ENCODE measurements around the gene COL25A1. TPM values are rescaled to one million over a fixed set of nuclear protein-coding genes. Genes with fewer than 3 reads are reported as not detected.

Gene COL25A1
- total RNA-seq, 2 experiments from 2014 or later = not detected

DNA sequence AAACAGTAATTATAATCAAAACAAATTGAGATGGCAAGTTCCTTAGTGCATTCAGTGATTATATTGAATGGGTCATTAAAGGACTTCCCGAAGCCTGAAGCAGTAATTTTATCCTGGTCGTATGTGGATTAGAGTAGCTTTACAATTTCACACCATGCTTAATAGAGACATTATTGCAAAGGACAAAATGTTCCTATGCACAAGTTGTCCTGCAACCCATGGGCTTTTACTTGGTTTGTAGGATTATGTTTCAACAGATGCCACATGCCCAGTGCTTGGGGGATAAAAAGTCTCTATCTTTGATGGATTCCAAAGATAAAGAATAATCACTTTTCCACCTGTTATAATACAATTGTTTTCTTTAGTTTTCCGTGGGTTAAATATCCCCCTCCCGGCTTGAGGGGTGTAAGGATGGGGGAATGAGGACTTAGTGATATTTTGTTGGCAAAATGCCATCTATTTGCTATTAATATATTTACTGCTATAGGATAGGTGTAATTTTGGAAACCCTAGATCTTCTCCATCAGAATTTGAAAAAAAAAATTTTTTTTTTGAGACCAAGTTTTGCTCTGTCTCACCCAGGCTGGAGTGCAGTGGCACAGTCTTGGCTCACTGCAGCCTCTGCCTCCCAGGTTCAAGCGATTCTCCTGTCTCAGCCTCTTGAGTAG is 383.1 kb downstream of the COL25A1 start:
- DNase-seq (no peak), ATAC-seq (no peak)
- no peaks in the 10 kb centered on the region for H3K9me3 Mint-ChIP-seq (ENCODE audit: insufficient read depth)
- no peak overlapping the region for H3K27ac Mint-ChIP-seq
- POLR2A ChIA-PET = no interaction called here
- H3K36me3 Mint-ChIP-seq (ENCODE audit: low read depth) = no peaks in the 10 kb centered on the region
- H3K27me3 Mint-ChIP-seq (ENCODE audit: low read depth) = peaks cover 21% of the 10 kb centered on the region
- no peak overlapping the region for H3K4me3 Mint-ChIP-seq
- CTCF ChIA-PET = no interaction called here
- H3K4me1 Mint-ChIP-seq (ENCODE audit: low read depth) = no peaks in the 10 kb centered on the region

DNA sequence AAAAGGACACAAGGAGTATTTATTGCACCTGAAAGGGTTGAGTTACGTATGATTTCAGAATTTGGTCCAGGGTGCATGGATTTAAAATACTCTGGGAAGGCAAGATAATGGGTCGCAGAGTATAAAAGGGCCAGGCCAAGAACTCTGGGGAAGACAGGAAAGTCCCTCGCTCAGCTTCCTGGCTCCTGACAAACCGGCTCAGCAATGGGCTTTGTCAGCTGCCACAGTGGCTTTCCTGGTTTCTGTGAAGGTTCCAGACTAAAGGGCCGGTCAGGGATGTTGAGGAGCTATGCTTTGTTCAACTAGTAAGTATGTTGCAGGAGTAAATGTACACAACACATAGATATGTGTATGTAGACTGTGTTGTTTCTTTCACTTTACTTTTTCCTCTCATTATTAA is 385.2 kb downstream of the COL25A1 start:
- H3K4me1 Mint-ChIP-seq (ENCODE audit: low read depth) = no peaks in the 10 kb centered on the region
- peaks cover 18% of the 10 kb centered on the region for H3K27me3 Mint-ChIP-seq (ENCODE audit: low read depth)
- ATAC-seq (no peak), DNase-seq (no peak)
- H3K9me3 Mint-ChIP-seq (ENCODE audit: insufficient read depth) = no peaks in the 10 kb centered on the region
- no peak overlapping the region for H3K4me3 Mint-ChIP-seq
- H3K36me3 Mint-ChIP-seq (ENCODE audit: low read depth) = no peaks in the 10 kb centered on the region
- POLR2A ChIA-PET = no interaction called here
- CTCF ChIA-PET = no interaction called here
- H3K27ac Mint-ChIP-seq = no peak overlapping the region

DNA sequence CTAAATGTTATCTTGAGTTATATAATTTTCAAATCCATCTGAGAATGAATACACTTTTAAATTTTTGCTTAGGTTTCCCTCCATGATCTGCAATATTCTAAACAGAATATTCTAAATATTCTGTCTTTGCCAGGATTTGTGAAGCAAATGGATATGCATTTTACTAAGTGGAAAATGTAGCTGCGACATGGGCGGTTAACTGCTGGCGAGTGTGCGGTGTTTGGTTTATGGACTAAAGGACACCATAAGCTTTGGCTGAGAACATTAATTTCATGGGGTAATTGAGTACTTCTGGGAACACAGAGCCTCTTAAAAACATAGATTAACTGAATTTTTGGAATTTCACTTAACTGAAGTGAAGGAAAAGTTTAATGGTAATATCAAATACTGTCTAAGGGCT is 385.8 kb downstream of the COL25A1 start:
- H3K36me3 Mint-ChIP-seq (ENCODE audit: low read depth) = no peaks in the 10 kb centered on the region
- no peak overlapping the region for H3K27ac Mint-ChIP-seq
- ChIA-PET CTCF (no interaction called here), POLR2A (no interaction called here)
- ATAC-seq = no peak
- no peak for DNase-seq
- no peak overlapping the region for H3K4me3 Mint-ChIP-seq
- no peaks in the 10 kb centered on the region for H3K9me3 Mint-ChIP-seq (ENCODE audit: insufficient read depth)
- H3K4me1 Mint-ChIP-seq (ENCODE audit: low read depth) = no peaks in the 10 kb centered on the region
- H3K27me3 Mint-ChIP-seq (ENCODE audit: low read depth) = peaks cover 13% of the 10 kb centered on the region

DNA sequence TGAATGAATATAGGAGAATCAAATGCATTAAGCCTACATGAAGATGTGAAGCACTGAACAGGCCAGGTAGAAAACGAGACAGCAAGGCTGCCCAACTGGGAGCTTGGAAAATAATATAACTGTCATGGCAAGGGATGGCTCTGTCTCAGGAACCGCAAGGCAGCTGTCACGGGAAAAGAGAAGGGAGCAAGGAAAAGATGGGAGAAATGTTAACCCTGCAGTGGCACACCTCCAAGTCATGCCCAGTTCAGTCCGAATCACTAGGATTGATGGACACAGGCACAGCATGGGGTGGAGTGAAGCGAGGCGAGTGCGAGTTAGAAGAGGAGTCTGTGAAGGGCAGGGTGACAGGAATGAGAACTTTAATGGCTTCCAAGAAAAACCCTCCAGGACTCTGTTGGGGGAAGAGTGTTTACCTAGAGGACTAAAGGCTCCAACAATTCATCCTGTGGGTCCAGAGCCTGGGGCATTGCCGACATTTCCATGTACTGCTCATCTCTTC is 395.5 kb downstream of the COL25A1 start:
- ChIA-PET POLR2A (no interaction called here), CTCF (no interaction called here)
- H3K27me3 Mint-ChIP-seq (ENCODE audit: low read depth) = peaks cover 11% of the 10 kb centered on the region
- no peaks in the 10 kb centered on the region for H3K9me3 Mint-ChIP-seq (ENCODE audit: insufficient read depth)
- DNase-seq (no peak), ATAC-seq (no peak)
- H3K27ac Mint-ChIP-seq = no peak overlapping the region
- H3K4me1 Mint-ChIP-seq (ENCODE audit: low read depth) = peaks cover 3% of the 10 kb centered on the region
- no peak overlapping the region for H3K4me3 Mint-ChIP-seq
- H3K36me3 Mint-ChIP-seq (ENCODE audit: low read depth) = no peaks in the 10 kb centered on the region

DNA sequence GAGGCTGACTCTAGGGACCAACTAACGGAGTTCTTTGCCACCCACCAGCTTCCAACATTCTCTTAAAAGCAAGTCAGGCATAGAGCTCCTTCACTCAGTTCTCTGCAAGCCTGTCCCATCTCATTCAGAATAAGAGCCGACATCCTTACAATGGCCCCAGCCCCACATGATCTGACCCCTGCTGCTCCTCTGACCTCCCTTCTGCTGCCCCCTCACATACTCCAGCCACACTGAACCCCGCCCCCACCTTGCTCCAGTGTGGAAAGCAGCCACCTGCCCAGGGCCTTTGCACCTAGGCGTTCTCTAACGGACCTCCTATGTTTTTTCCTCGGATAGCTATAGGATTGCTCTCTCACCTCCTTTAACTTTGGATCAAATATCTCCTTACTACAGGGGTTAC is 396.5 kb downstream of the COL25A1 start:
- H3K4me1 Mint-ChIP-seq (ENCODE audit: low read depth) = peaks cover 3% of the 10 kb centered on the region
- ATAC-seq = no peak
- H3K27ac Mint-ChIP-seq = no peak overlapping the region
- H3K9me3 Mint-ChIP-seq (ENCODE audit: insufficient read depth) = no peaks in the 10 kb centered on the region
- H3K4me3 Mint-ChIP-seq = no peak overlapping the region
- no peaks in the 10 kb centered on the region for H3K36me3 Mint-ChIP-seq (ENCODE audit: low read depth)
- peaks cover 11% of the 10 kb centered on the region for H3K27me3 Mint-ChIP-seq (ENCODE audit: low read depth)
- no peak for DNase-seq
- ChIA-PET CTCF (no interaction called here), POLR2A (no interaction called here)

DNA sequence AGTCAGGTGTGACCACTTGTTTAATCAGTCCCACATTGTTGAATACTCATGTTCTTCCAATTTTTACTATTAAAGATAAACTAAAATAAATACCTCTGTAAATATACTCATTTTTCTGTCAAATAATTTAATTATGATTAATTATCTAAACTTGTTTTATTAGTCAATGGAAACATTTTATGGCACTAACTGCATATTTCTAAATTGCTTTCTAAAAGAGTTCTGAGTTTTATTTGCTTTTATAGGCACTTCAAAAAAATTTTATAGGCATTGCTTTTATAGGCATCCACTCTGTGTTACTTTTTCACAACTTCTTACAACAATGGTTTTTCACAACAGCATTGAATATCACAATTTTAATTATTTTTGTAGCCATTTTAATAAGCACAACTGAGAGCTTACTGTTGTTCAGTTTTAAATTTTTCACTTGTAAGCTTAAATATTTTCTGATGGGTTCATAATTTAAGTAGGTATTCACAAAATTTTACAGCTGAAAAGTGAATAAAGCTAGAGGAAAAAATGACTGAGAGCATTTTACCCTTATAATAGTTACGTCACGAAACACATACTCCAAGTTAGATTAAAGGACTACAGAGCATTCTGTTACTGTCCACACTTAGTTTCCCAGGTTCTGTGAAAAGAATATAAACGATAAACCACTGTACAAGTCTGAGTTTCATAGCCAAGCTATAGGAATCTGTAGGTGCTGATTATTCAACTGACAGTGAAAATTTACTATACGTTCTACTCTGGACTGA is 398.8 kb downstream of the COL25A1 start:
- Mint-ChIP-seq H3K27me3 (ENCODE audit: low read depth) (peaks cover 6% of the 10 kb centered on the region), H3K36me3 (ENCODE audit: low read depth) (no peaks in the 10 kb centered on the region), H3K4me3 (no peak overlapping the region), H3K9me3 (ENCODE audit: insufficient read depth) (no peaks in the 10 kb centered on the region), H3K27ac (no peak overlapping the region), H3K4me1 (ENCODE audit: low read depth) (peaks cover 3% of the 10 kb centered on the region)
- POLR2A ChIA-PET = no interaction called here
- no peak for DNase-seq
- CTCF ChIA-PET = no interaction called here
- no peak for ATAC-seq

DNA sequence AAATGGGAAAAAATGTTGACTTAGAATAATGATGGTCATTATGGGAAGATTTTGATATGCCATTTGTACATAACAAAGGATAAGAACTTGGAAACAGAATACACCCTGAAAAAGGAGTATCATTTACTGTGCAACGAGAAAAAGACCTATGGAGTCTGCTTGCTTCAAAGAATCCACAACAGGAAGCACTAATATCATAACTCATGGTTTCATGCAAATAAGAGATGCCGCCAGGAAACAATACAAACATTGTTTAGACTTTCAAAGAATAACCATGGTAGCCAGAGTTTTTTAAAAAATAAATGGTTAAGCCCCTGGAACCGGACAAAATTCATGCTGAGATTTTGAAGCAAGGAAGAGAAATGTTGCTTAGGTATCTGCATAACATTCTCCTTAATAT is 399.7 kb downstream of the COL25A1 start:
- H3K4me1 Mint-ChIP-seq (ENCODE audit: low read depth) = peaks cover 3% of the 10 kb centered on the region
- H3K4me3 Mint-ChIP-seq = no peak overlapping the region
- ChIA-PET CTCF (no interaction called here), POLR2A (no interaction called here)
- no peaks in the 10 kb centered on the region for H3K36me3 Mint-ChIP-seq (ENCODE audit: low read depth)
- no peak for DNase-seq
- peaks cover 6% of the 10 kb centered on the region for H3K27me3 Mint-ChIP-seq (ENCODE audit: low read depth)
- H3K27ac Mint-ChIP-seq = no peak overlapping the region
- H3K9me3 Mint-ChIP-seq (ENCODE audit: insufficient read depth) = no peaks in the 10 kb centered on the region
- no peak for ATAC-seq

DNA sequence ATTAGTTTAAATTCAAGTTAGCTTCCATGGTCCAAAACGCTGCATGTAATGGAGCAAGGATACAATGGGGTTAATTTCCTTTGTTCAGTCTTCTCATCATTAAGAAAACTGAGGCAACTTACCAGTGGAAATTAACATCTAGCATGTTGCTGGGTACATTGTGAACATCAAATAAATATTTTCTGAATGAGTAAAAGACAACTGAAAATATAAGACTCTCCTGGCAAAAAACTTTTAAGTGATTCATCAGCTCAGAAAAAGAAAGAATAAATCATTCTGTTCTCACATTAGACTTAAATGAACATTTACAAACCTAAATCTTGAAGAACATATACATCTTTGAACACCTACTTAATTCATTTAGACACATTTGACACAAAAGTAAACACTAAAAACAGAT is 401.2 kb downstream of the COL25A1 start:
- Mint-ChIP-seq H3K27me3 (ENCODE audit: low read depth) (peaks cover 6% of the 10 kb centered on the region), H3K36me3 (ENCODE audit: low read depth) (no peaks in the 10 kb centered on the region), H3K9me3 (ENCODE audit: insufficient read depth) (no peaks in the 10 kb centered on the region), H3K4me3 (no peak overlapping the region), H3K4me1 (ENCODE audit: low read depth) (peaks cover 3% of the 10 kb centered on the region), H3K27ac (no peak overlapping the region)
- CTCF ChIA-PET = no interaction called here
- DNase-seq (no peak), ATAC-seq (no peak)
- POLR2A ChIA-PET = no interaction called here

DNA sequence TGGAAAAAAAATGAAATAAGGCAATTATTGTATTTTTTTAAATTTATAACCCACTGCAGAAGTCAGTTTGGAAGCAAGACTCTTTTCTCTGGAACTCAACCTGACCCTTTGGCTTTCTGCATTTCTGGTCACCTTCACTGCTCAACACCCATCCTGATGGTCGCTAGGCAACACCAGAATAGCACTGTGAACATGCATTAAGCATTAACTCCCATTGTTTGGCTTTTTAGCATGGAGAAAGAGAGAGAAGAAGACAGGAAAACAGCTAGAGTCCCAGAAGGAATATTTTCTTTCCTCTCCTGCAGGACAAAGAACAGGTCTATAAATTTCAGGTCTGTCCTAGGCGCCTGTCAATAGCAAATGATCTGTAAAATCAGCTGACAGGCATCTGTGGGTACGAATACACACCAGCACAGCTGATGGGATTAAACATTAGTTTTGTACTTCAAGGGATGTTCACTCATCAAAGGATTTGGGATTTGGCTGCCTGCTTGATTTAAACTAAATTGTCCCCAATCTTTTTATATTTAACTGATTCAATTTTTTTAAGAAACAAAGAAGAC is 402.4 kb downstream of the COL25A1 start:
- Mint-ChIP-seq H3K4me1 (ENCODE audit: low read depth) (peaks cover 3% of the 10 kb centered on the region), H3K27me3 (ENCODE audit: low read depth) (peaks cover 6% of the 10 kb centered on the region), H3K9me3 (ENCODE audit: insufficient read depth) (no peaks in the 10 kb centered on the region), H3K27ac (no peak overlapping the region), H3K4me3 (no peak overlapping the region), H3K36me3 (ENCODE audit: low read depth) (no peaks in the 10 kb centered on the region)
- CTCF ChIA-PET = no interaction called here
- no peak for DNase-seq
- no peak for ATAC-seq
- POLR2A ChIA-PET = no interaction called here

DNA sequence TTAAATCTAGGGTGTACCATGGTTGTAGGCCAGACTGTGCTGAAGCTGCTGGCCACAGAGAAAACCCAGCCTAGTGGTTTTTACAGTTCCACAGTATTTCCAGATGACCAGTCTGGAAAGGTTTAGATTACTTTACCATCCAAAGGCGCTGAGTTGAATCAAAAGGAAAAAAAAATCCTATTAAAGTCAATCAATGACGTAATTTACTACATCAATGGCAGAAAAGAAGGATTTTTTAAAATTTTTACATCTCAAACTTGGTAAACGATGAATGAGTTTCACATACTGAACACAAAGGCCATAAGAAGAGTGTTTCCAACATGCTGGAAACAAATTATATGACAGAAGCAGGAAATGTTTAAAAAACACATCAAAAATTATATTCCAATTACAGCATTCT is 409.0 kb downstream of the COL25A1 start:
- POLR2A ChIA-PET = no interaction called here
- DNase-seq = no peak
- H3K9me3 Mint-ChIP-seq (ENCODE audit: insufficient read depth) = no peaks in the 10 kb centered on the region
- no peak overlapping the region for H3K27ac Mint-ChIP-seq
- CTCF ChIA-PET = no interaction called here
- H3K27me3 Mint-ChIP-seq (ENCODE audit: low read depth) = peaks cover 3% of the 10 kb centered on the region
- H3K4me3 Mint-ChIP-seq = no peak overlapping the region
- H3K4me1 Mint-ChIP-seq (ENCODE audit: low read depth) = no peaks in the 10 kb centered on the region
- ATAC-seq = no peak
- H3K36me3 Mint-ChIP-seq (ENCODE audit: low read depth) = no peaks in the 10 kb centered on the region

DNA sequence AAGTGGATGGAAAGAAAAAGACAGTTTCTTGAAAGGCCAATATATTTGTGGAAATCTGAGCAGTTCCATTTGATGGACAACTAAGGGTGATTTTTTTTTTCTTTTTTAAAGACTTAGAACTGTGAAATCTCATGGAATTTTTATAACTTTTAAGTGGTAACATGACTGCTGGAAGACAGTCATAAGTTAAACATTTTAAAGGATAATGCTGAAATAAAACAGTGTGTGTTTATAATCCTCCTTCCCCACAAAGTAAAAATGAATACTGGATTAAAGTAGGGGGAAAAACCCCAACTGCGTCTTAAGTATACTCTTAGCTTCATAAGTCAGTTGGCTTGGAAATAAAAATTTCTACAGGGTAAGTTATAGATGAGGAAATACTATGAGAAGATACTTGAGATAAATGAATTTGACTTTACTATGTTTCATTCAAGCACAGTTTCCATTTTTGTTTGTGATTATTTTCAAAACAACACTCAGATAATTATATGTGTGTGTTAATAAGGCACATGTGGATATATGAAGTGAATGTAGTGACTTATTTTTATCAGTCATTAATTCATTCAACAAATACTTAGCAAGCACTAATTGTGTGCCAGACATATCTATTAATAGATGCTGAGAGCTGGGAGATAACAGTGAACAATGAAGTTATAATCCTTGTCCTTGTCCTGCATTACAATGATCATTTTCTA is 410.4 kb downstream of the COL25A1 start:
- no peak overlapping the region for H3K27ac Mint-ChIP-seq
- H3K27me3 Mint-ChIP-seq (ENCODE audit: low read depth) = peaks cover 3% of the 10 kb centered on the region
- no peak overlapping the region for H3K4me3 Mint-ChIP-seq
- ATAC-seq (no peak), DNase-seq (no peak)
- POLR2A ChIA-PET = no interaction called here
- H3K4me1 Mint-ChIP-seq (ENCODE audit: low read depth) = no peaks in the 10 kb centered on the region
- no peaks in the 10 kb centered on the region for H3K9me3 Mint-ChIP-seq (ENCODE audit: insufficient read depth)
- no peaks in the 10 kb centered on the region for H3K36me3 Mint-ChIP-seq (ENCODE audit: low read depth)
- CTCF ChIA-PET = no interaction called here

DNA sequence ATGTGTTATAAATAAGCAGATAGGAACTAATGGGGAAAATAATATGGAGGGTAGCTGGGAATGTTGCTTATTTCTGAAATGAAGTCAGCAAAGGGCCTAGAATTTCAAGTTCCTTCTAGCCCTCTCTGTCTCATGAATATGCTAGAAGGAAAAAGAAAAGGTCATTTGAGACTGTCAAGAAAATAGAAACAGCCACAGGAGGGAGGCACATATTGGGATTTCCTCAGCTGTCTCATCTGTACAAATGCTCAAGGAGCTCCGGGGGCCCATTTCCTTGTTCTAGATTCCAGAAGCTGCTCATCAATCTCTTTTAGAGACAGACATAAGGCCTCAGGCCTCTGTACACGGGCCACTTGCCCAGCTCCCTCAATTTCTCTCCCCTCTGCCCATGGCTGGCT is 412.0 kb downstream of the COL25A1 start:
- H3K4me3 Mint-ChIP-seq = no peak overlapping the region
- ChIA-PET POLR2A (no interaction called here), CTCF (interaction anchor here (0.8 to 2.0 kb wide), 3 partner anchors 9 to 56 kb away, joined by 3 to 5 read pairs (median 3); no protein-coding TSS in a partner anchor)
- H3K36me3 Mint-ChIP-seq (ENCODE audit: low read depth) = no peaks in the 10 kb centered on the region
- H3K27me3 Mint-ChIP-seq (ENCODE audit: low read depth) = peaks cover 3% of the 10 kb centered on the region
- no peak for DNase-seq
- H3K4me1 Mint-ChIP-seq (ENCODE audit: low read depth) = no peaks in the 10 kb centered on the region
- no peak overlapping the region for H3K27ac Mint-ChIP-seq
- ATAC-seq = no peak
- no peaks in the 10 kb centered on the region for H3K9me3 Mint-ChIP-seq (ENCODE audit: insufficient read depth)

Measured in activated CD8-positive, alpha-beta T cell treated with anti-CD3 and anti-CD28 coated beads, Interleukin-2, amount 10 ng/mL, durations not matched to agents 7 days and 5 days (primary cell).